HG02840 (cell line): ENCODE data around the gene MPP7.

Experiments used
- ATAC-seq: cut with Tn5 transposase; IDR thresholded peaks from one replicate; pipeline ENCODE4 v1.9.1; 2021; ENCODE audit warnings: mild to moderate bottlenecking, moderate library complexity, moderate number of reproducible peaks; ENCODE audit not compliant: unreplicated experiment, low FRiP score

MPP7 gene

GRCh38 chr10:28276384-28276783, 26.5 kb downstream of the MPP7 start:
- no peak for ATAC-seq

GRCh38 chr10:28274475-28274874, 28.4 kb downstream of the MPP7 start:
- ATAC-seq: no peak

GRCh38 chr10:28273343-28273742, 29.5 kb downstream of the MPP7 start:
- no peak for ATAC-seq

- no peak for ATAC-seq
These were observed 32.9 kb downstream of the MPP7 start for GRCh38 chr10:28269842-28270456.

GRCh38 chr10:28266449-28267224, 36.2 kb downstream of the MPP7 start:
- no peak for ATAC-seq

- no peak for ATAC-seq
These were observed 39.6 kb downstream of the MPP7 start for GRCh38 chr10:28263136-28263857.

- ATAC-seq: no peak
These were observed 46.1 kb downstream of the MPP7 start for GRCh38 chr10:28256776-28257175.

GRCh38 chr10:28254290-28254985, 48.4 kb downstream of the MPP7 start:
- no peak for ATAC-seq

- no peak for ATAC-seq
These were observed 49.6 kb downstream of the MPP7 start for GRCh38 chr10:28253169-28253785.
